HL-60 (cell line): ENCODE measurements around the gene OPN5.

Experiments
- TF ChIP-seq, protein P1 (sequence below): IDR thresholded peaks from one replicate; pipeline ENCODE4 v1.5.1; 2011; ENCODE audit warnings: low read length, control low read depth, inconsistent platforms; ENCODE audit not compliant: insufficient read depth
- TF ChIP-seq, protein P2 (sequence below): IDR thresholded peaks from 2 replicates; pipeline ENCODE4 v1.6.1; 2012; ENCODE audit warnings: low read depth; ENCODE audit not compliant: insufficient replicate concordance

DNA sequence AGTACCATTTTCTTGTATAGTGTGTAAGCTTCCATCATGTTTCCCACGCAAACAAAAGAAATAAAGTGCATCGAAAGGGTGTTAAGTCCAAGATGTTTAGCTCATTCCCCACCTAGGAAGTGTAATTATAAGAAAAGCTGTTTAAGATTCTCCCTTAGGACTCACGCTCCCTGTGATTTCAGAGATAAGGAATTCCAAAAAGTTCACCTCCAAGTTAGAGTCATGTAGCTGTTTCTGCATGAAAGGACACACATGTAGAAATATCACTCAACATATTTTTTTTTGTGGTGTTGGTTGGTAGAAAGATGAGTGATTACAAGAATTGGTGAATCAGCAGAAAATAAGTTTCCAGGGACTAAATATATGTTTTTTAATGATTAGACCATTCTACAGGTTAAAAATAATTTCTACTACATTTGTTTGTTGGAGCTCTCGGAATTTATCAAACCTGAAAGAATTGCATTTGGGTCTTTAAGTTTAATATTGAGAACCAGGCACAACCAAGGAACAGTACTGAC, 10.4 kb downstream of the OPN5 start:
- TF ChIP-seq, protein P1, sequence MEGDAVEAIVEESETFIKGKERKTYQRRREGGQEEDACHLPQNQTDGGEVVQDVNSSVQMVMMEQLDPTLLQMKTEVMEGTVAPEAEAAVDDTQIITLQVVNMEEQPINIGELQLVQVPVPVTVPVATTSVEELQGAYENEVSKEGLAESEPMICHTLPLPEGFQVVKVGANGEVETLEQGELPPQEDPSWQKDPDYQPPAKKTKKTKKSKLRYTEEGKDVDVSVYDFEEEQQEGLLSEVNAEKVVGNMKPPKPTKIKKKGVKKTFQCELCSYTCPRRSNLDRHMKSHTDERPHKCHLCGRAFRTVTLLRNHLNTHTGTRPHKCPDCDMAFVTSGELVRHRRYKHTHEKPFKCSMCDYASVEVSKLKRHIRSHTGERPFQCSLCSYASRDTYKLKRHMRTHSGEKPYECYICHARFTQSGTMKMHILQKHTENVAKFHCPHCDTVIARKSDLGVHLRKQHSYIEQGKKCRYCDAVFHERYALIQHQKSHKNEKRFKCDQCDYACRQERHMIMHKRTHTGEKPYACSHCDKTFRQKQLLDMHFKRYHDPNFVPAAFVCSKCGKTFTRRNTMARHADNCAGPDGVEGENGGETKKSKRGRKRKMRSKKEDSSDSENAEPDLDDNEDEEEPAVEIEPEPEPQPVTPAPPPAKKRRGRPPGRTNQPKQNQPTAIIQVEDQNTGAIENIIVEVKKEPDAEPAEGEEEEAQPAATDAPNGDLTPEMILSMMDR, result no peak
- TF ChIP-seq, protein P2, sequence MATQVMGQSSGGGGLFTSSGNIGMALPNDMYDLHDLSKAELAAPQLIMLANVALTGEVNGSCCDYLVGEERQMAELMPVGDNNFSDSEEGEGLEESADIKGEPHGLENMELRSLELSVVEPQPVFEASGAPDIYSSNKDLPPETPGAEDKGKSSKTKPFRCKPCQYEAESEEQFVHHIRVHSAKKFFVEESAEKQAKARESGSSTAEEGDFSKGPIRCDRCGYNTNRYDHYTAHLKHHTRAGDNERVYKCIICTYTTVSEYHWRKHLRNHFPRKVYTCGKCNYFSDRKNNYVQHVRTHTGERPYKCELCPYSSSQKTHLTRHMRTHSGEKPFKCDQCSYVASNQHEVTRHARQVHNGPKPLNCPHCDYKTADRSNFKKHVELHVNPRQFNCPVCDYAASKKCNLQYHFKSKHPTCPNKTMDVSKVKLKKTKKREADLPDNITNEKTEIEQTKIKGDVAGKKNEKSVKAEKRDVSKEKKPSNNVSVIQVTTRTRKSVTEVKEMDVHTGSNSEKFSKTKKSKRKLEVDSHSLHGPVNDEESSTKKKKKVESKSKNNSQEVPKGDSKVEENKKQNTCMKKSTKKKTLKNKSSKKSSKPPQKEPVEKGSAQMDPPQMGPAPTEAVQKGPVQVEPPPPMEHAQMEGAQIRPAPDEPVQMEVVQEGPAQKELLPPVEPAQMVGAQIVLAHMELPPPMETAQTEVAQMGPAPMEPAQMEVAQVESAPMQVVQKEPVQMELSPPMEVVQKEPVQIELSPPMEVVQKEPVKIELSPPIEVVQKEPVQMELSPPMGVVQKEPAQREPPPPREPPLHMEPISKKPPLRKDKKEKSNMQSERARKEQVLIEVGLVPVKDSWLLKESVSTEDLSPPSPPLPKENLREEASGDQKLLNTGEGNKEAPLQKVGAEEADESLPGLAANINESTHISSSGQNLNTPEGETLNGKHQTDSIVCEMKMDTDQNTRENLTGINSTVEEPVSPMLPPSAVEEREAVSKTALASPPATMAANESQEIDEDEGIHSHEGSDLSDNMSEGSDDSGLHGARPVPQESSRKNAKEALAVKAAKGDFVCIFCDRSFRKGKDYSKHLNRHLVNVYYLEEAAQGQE, result no peak
